CD14-positive monocyte (primary cell): ENCODE measurements around the gene NPRL2. TPM values are rescaled to one million over a fixed set of nuclear protein-coding genes. Genes with fewer than 3 reads are reported as not detected.

Source experiments
- DNase-seq, 3 donors: peaks; one replicate each; pipeline ENCODE4 v3.0.0-alpha.2; 2011 to 2022
- H2AFZ ChIP-seq: 2 replicates; pipeline ENCODE4 v1.6.0; 2012; ENCODE audit warnings: mild to moderate bottlenecking, low read depth, low read length, inconsistent platforms; ENCODE audit not compliant: insufficient read depth, poor library complexity, severe bottlenecking
- H3K27ac ChIP-seq, 2 donors: 1 replicate in 1 of 2; 2 replicates in 1 of 2; pipeline ENCODE4 v1.5.1; 2012 to 2013; ENCODE audit warnings: low read length in 2 of 2, control low read depth in 1 of 2, inconsistent platforms in 1 of 2, low read depth in 1 of 2, mild to moderate bottlenecking in 1 of 2
- H3K27me3 ChIP-seq, 2 donors: one replicate each; pipeline versions ENCODE4 v1.6.0 to v1.6.1; 2011 to 2013; ENCODE audit warnings: low read length in 2 of 2; ENCODE audit not compliant: control insufficient read depth in 2 of 2, insufficient read depth in 2 of 2
- H3K36me3 ChIP-seq, 2 donors: replicated peaks in 1 of 2; 1 replicate in 1 of 2; 2 replicates in 1 of 2; pipeline versions ENCODE4 v1.5.1 to v1.6.1; 2012 to 2013; ENCODE audit warnings: low read length in 2 of 2, control low read depth in 1 of 2, inconsistent platforms in 1 of 2, mild to moderate bottlenecking in 1 of 2; ENCODE audit not compliant: insufficient read depth in 2 of 2, control insufficient read depth in 1 of 2
- H3K4me1 ChIP-seq, 2 donors: 1 replicate in 1 of 2; 2 replicates in 1 of 2; pipeline versions ENCODE4 v1.5.1 to v1.6.1; 2012 to 2013; ENCODE audit warnings: low read length in 2 of 2, control low read depth in 1 of 2, inconsistent platforms in 1 of 2, mild to moderate bottlenecking in 1 of 2, moderate library complexity in 1 of 2; ENCODE audit not compliant: insufficient read depth in 2 of 2, control insufficient read depth in 1 of 2
- H3K4me2 ChIP-seq: replicated peaks from 2 replicates; pipeline ENCODE3; 2012; ENCODE audit warnings: low read length, moderate library complexity, mild to moderate bottlenecking; ENCODE audit not compliant: poor library complexity, severe bottlenecking; ENCODE audit errors: extremely low read depth
- H3K4me3 ChIP-seq, 3 experiments: fragments of 200-600 bp in 1 of 3; sonication (generic) in 1 of 3; replicated peaks in 1 of 3; 1 replicate in 2 of 3; 2 replicates in 1 of 3; pipeline ENCODE4 v1.5.1; 2011 to 2013; ENCODE audit warnings: low read length in 3 of 3, mild to moderate bottlenecking in 3 of 3, control low read depth in 2 of 3, low read depth in 2 of 3, inconsistent platforms in 1 of 3, moderate library complexity in 1 of 3
- H3K79me2 ChIP-seq: 2 replicates; pipeline ENCODE4 v1.6.0; 2012; ENCODE audit warnings: mild to moderate bottlenecking, control low read depth, inconsistent platforms, low read length, moderate library complexity; ENCODE audit not compliant: insufficient read depth
- H3K9ac ChIP-seq: 2 replicates; pipeline ENCODE4 v1.6.0; 2017; ENCODE audit warnings: low read length, mild to moderate bottlenecking; ENCODE audit not compliant: insufficient read depth, poor library complexity, severe bottlenecking
- H3K9me3 ChIP-seq, 2 donors: replicated peaks in 1 of 2; 1 replicate in 1 of 2; 2 replicates in 1 of 2; pipeline versions ENCODE4 v1.5.1 to v1.6.1; 2012 to 2013; ENCODE audit warnings: low read length in 2 of 2, control low read depth in 1 of 2; ENCODE audit not compliant: control insufficient read depth in 1 of 2, insufficient read depth in 1 of 2
- H4K20me1 ChIP-seq: 2 replicates; pipeline ENCODE4 v1.6.0; 2012; ENCODE audit warnings: mild to moderate bottlenecking, low read length, control low read depth, moderate library complexity; ENCODE audit not compliant: insufficient read depth
- H3K27ac Mint-ChIP-seq, 7 donors: one replicate each; pipeline ENCODE4 v1.8.0; 2020; ENCODE audit warnings: mild to moderate bottlenecking in 7 of 7, mixed read lengths in 7 of 7, moderate library complexity in 6 of 7, inconsistent platforms in 2 of 7
- H3K27me3 Mint-ChIP-seq, 3 donors: one replicate each; pipeline ENCODE4 v1.8.0; 2021 to 2022; ENCODE audit warnings: low read depth in 3 of 3, mild to moderate bottlenecking in 3 of 3, mixed read lengths in 3 of 3, moderate library complexity in 3 of 3, inconsistent platforms in 1 of 3
- H3K36me3 Mint-ChIP-seq, 2 donors: one replicate each; pipeline ENCODE4 v1.8.0; 2020; ENCODE audit warnings: mixed read lengths in 2 of 2, inconsistent platforms in 1 of 2, mild to moderate bottlenecking in 1 of 2
- H3K4me1 Mint-ChIP-seq: one replicate; pipeline ENCODE4 v1.8.0; 2020; ENCODE audit warnings: mild to moderate bottlenecking, mixed read lengths
- H3K4me3 Mint-ChIP-seq, 2 donors: one replicate each; pipeline ENCODE4 v1.8.0; 2020; ENCODE audit warnings: mild to moderate bottlenecking in 2 of 2, mixed read lengths in 2 of 2, moderate library complexity in 1 of 2
- H3K9me3 Mint-ChIP-seq, 7 donors: one replicate each; pipeline ENCODE4 v1.8.0; 2020 to 2022; ENCODE audit warnings: mixed read lengths in 7 of 7, mild to moderate bottlenecking in 6 of 7, moderate library complexity in 6 of 7, inconsistent platforms in 2 of 7
- CTCF ChIP-seq: fragments of 200-600 bp; IDR thresholded peaks from one replicate; pipeline ENCODE4 v1.8.0; 2022; ENCODE audit warnings: antibody characterized with exemption, mild to moderate bottlenecking
- WGBS: methylation state at CpG from one replicate; pipeline ENCODE4 v1.1.5; 2013; ENCODE audit warnings: missing lambda C conversion rate; ENCODE audit not compliant: insufficient coverage; 5-methylcytosine and 5-hydroxymethylcytosine counted together
- intact Hi-C, 2 donors: fragments of 100-400 bp; cut with micrococcal nuclease; formaldehyde crosslinking; loops; one replicate each; pipeline versions ENCODE4 v1.15.0 to v1.15.1; 2023
- polyA plus RNA-seq, 3 donors: library from polyadenylated mRNA; depleted of rRNA in 1 of 3; unstranded in 2 of 3; stranded (reverse) in 1 of 3; fragments of 300-500 nt in 2 of 3; fragments of >200 nt in 1 of 3; fragmentation: Illumina TruSeq in 2 of 3; gene quantifications; 1 replicate in 2 of 3; 2 replicates in 1 of 3; pipeline ENCODE4 v1.2.3, GENCODE V29; 2012 to 2021

The NPRL2 gene
- polyA plus RNA-seq, 3 donors: 20.9 to 37.9 (median 23.5) TPM

GRCh38 chr3:50322386-50323091 is 28.0 kb downstream of the NPRL2 start, which contains the start of gene HYAL2:
TSS of gene HYAL2 (minus strand) at chr3:50322745. CDS start at chr3:50320489, 2,256 bp downstream.
- Histone ChIP-seq H3K4me3 (peak within 1 kb of the TSS; percentile 60 to 90 (median 77)), H3K4me2 (peak within 1 kb of the TSS; percentile 87), H2AFZ (peak within 1 kb of the TSS; percentile 86), H3K27me3 (no peaks in the 10 kb centered on the region), H4K20me1 (peaks cover 11% of the 10 kb centered on the region), H3K27ac (peak within 1 kb of the TSS; percentile 77 to 97), H3K79me2 (peaks cover 42% of the 10 kb centered on the region), H3K4me1 (peaks cover 86 to 94% of the 10 kb centered on the region in 2 donors), H3K9ac (peak within 1 kb of the TSS; percentile 90), H3K36me3 (peaks cover 0 to 15% of the 10 kb centered on the region in 2 donors), H3K9me3 (no peaks in the 10 kb centered on the region)
- intact Hi-C loops: no loop called here
- Mint-ChIP-seq H3K27ac (peak within 1 kb of the TSS; percentile 85 to 99 (median 97)), H3K36me3 (peaks cover 9 to 33% of the 10 kb centered on the region in 2 donors), H3K4me3 (peak within 1 kb of the TSS; percentile 75 to 91), H3K4me1 (peaks cover 84% of the 10 kb centered on the region), H3K9me3 (no peaks in the 10 kb centered on the region), H3K27me3 (peaks cover 0 to 4% (median 2%) of the 10 kb centered on the region in 3 donors)
- peak in 1 of 3 donors; percentile 4 for DNase-seq
- TF ChIP-seq CTCF: no peak
- WGBS: 73% methylated on average over 23 of the region's 31 CpGs

GRCh38 chr3:50322115-50322385 is 28.5 kb downstream of the NPRL2 start:
- H3K9me3 ChIP-seq: no peaks in the 10 kb centered on the region
- H3K27ac ChIP-seq: peak overlapping the region; percentile 77 to 97
- H3K4me3 ChIP-seq: peak overlapping the region; percentile 60 to 90 (median 77)
- Mint-ChIP-seq H3K36me3 (peaks cover 11 to 35% of the 10 kb centered on the region in 2 donors), H3K4me3 (peak overlapping the region; percentile 75 to 91), H3K4me1 (peaks cover 83% of the 10 kb centered on the region), H3K27ac (peak overlapping the region in 6 of 7 donors; percentile 31 to 99 (median 96)), H3K9me3 (no peaks in the 10 kb centered on the region), H3K27me3 (peaks cover 0 to 4% (median 2%) of the 10 kb centered on the region in 3 donors)
- DNase-seq: no peak
- WGBS: 41% methylated on average over 14 of the region's 14 CpGs
- TF ChIP-seq CTCF: no peak
- H3K4me1 ChIP-seq: peaks cover 82 to 94% of the 10 kb centered on the region in 2 donors
- peaks cover 37% of the 10 kb centered on the region for H3K79me2 ChIP-seq
- H2AFZ ChIP-seq: peak overlapping the region; percentile 86
- intact Hi-C loops: no loop called here
- H3K27me3 ChIP-seq: no peaks in the 10 kb centered on the region
- peak overlapping the region; percentile 90 for H3K9ac ChIP-seq
- H4K20me1 ChIP-seq: peaks cover 6% of the 10 kb centered on the region
- H3K4me2 ChIP-seq: peak overlapping the region; percentile 87
- peaks cover 0 to 19% of the 10 kb centered on the region in 2 donors for H3K36me3 ChIP-seq
